HCT116 (cell line): Measurements from ENCODE around the gene ADGRB3. TPM values are rescaled to one million over a fixed set of nuclear protein-coding genes. Genes with fewer than 3 reads are reported as not detected.
A peak's percentile ranks its signal among the peaks of the same experiment; 100 is the strongest.

Source experiments
- ATAC-seq: fragments of 200-7000 bp; cut with Tn5 transposase; 2 replicates; pipeline ENCODE4 v1.9.1; 2020; ENCODE audit warnings: mild to moderate bottlenecking, moderate library complexity
- BruUV-seq: library from RNA; stranded (reverse); fragments of 400-500 nt; replicated peaks from 2 replicates; lab custom pipeline; 2021; lab: Mats Ljungman, UMichigan
- CTCF ChIA-PET: fragments of 300-600 bp; sonication (Branson Sonifier 250); formaldehyde crosslinking; loops from one replicate; lab custom pipeline; 2021; ENCODE audit warnings: antibody characterized with exemption; lab: Charles Lee
- POLR2A ChIA-PET: fragments of 300-600, 350-600 bp; sonication (Branson Sonifier 250); formaldehyde crosslinking; loops from one replicate; lab custom pipeline; 2021; ENCODE audit warnings: antibody characterized with exemption; lab: Charles Lee
- RAD21 ChIA-PET, 2 experiments: fragments of 300-600 bp; sonication (Branson Sonifier 250); formaldehyde crosslinking; loops; one replicate each; lab custom pipeline; 2023; ENCODE audit warnings: low total read pairs in 2 of 2; ENCODE audit not compliant: uncharacterized antibody in 2 of 2, unreplicated experiment in 2 of 2, low non-redundant PET in 1 of 2; lab: Charles Lee
- DNase-seq: peaks from one replicate; pipeline ENCODE4 v3.0.0-alpha.2; 2010; ENCODE audit warnings: low read depth, low spot score
- H2AFZ ChIP-seq: fragments of 200-600 bp; shearing (Covaris generic), sonication (generic); 2 replicates; pipeline ENCODE4 v1.6.1; 2017; ENCODE audit warnings: low read depth, mixed run types, mixed read lengths, antibody characterized with exemption, low read length; ENCODE audit not compliant: poor library complexity, severe bottlenecking
- H3K27ac ChIP-seq: 2 replicates; pipeline ENCODE4 v1.5.1; 2012; ENCODE audit warnings: low read depth, low read length
- H3K27me3 ChIP-seq: fragments of 200-600 bp; sonication (generic); 2 replicates; pipeline ENCODE4 v1.6.1; 2016; ENCODE audit warnings: mixed run types, low read length, mixed read lengths; ENCODE audit not compliant: insufficient read depth
- H3K36me3 ChIP-seq, 2 experiments: fragments of 200-500 bp in 1 of 2; fragments of 200-600 bp in 1 of 2; sonication (Bioruptor generic) in 1 of 2; sonication (generic) in 1 of 2; 2 replicates each; pipeline versions ENCODE4 v1.5.1 to v1.6.1; 2014 to 2016; ENCODE audit warnings: low read length in 2 of 2, inconsistent platforms in 1 of 2, mixed read lengths in 1 of 2, mixed run types in 1 of 2; ENCODE audit not compliant: insufficient read depth in 2 of 2, control insufficient read depth in 1 of 2
- H3K4me1 ChIP-seq, 2 experiments: fragments of 200-600 bp in 1 of 2; sonication (generic) in 1 of 2; 2 replicates each; pipeline versions ENCODE4 v1.5.1 to v1.6.1; 2012 to 2017; ENCODE audit warnings: low read length in 2 of 2, inconsistent platforms in 1 of 2, mild to moderate bottlenecking in 1 of 2, mixed read lengths in 1 of 2, mixed run types in 1 of 2, moderate library complexity in 1 of 2; ENCODE audit not compliant: insufficient read depth in 2 of 2, control insufficient read depth in 1 of 2
- H3K4me2 ChIP-seq: fragments of 200-600 bp; sonication (generic); 2 replicates; pipeline ENCODE4 v1.6.1; 2017; ENCODE audit warnings: mixed run types, low read length, mixed read lengths
- H3K4me3 ChIP-seq, 2 experiments: fragments of 200-600 bp in 1 of 2; sonication (generic) in 1 of 2; replicated peaks in 1 of 2; 2 replicates each; pipeline ENCODE4 v1.5.1; 2011 to 2016; ENCODE audit warnings: low read length in 2 of 2, control low read depth in 1 of 2, low read depth in 1 of 2, mild to moderate bottlenecking in 1 of 2, mixed read lengths in 1 of 2, mixed run types in 1 of 2
- H3K79me2 ChIP-seq: fragments of 200-600 bp; sonication (generic); 2 replicates; pipeline ENCODE4 v1.6.1; 2017; ENCODE audit warnings: mild to moderate bottlenecking, mixed run types, low read length, moderate library complexity, mixed read lengths; ENCODE audit not compliant: insufficient read depth
- H3K9ac ChIP-seq: fragments of 200-600 bp; sonication (generic); 2 replicates; pipeline ENCODE4 v1.6.1; 2016; ENCODE audit warnings: low read length, mixed read lengths
- H3K9me2 ChIP-seq: fragments of 200-600 bp; sonication (generic), shearing (Covaris generic); 2 replicates; pipeline ENCODE4 v1.6.1; 2017; ENCODE audit warnings: mixed run types, mild to moderate bottlenecking, moderate library complexity; ENCODE audit not compliant: insufficient read depth
- H3K9me3 ChIP-seq, 2 experiments: fragments of 200-500 bp in 1 of 2; fragments of 200-600 bp in 1 of 2; sonication (Bioruptor generic) in 1 of 2; sonication (generic) in 1 of 2; 2 replicates each; pipeline ENCODE4 v1.6.1; 2014 to 2017; ENCODE audit warnings: low read length in 2 of 2, mixed read lengths in 2 of 2, inconsistent platforms in 1 of 2, low read depth in 1 of 2, mild to moderate bottlenecking in 1 of 2, mixed run types in 1 of 2, moderate library complexity in 1 of 2; ENCODE audit not compliant: control insufficient read depth in 1 of 2, insufficient read depth in 1 of 2
- H4K20me1 ChIP-seq: fragments of 200-600 bp; sonication (generic), shearing (Covaris generic); 2 replicates; pipeline ENCODE4 v1.6.1; 2017; ENCODE audit warnings: mixed run types, mild to moderate bottlenecking, moderate library complexity; ENCODE audit not compliant: insufficient read depth
- CEBPB ChIP-seq: IDR thresholded peaks from 2 replicates; pipeline ENCODE4 v1.6.1; 2012; ENCODE audit warnings: low read depth
- CTCF ChIP-seq, 3 experiments: fragments of 200-600 bp in 1 of 3; sonication (generic) in 1 of 3; IDR thresholded peaks in 2 of 3; conservative IDR thresholded peaks in 1 of 3; 2 replicates each; pipeline ENCODE4 v1.5.1; 2012 to 2017; ENCODE audit warnings: low read depth in 2 of 3, low read length in 2 of 3, antibody characterized with exemption in 1 of 3, borderline replicate concordance in 1 of 3, control low read depth in 1 of 3, mild to moderate bottlenecking in 1 of 3, mixed read lengths in 1 of 3, mixed run types in 1 of 3, moderate library complexity in 1 of 3; ENCODE audit not compliant: insufficient read depth in 1 of 3
- EGR1 ChIP-seq: IDR thresholded peaks from 2 replicates; pipeline ENCODE4 v1.6.1; 2012; ENCODE audit warnings: low read depth
- ELF1 ChIP-seq: IDR thresholded peaks from 2 replicates; pipeline ENCODE4 v1.6.1; 2012; ENCODE audit warnings: low read depth, borderline replicate concordance
- EZH2phosphoT487 ChIP-seq: fragments of 200-600 bp; IDR thresholded peaks from 2 replicates; pipeline ENCODE4 v1.6.1; 2018; ENCODE audit warnings: antibody characterized with exemption, borderline replicate concordance
- FOSL1 ChIP-seq: IDR thresholded peaks from 2 replicates; pipeline ENCODE4 v1.6.1; 2012; ENCODE audit warnings: low read depth
- POLR2AphosphoS5 ChIP-seq: IDR thresholded peaks from 2 replicates; pipeline ENCODE4 v1.6.1; 2011; ENCODE audit warnings: mild to moderate bottlenecking, low read depth, low read length, moderate library complexity
- RAD21 ChIP-seq: IDR thresholded peaks from 2 replicates; pipeline ENCODE4 v1.6.1; 2012; ENCODE audit warnings: low read depth, mild to moderate bottlenecking
- SIN3A ChIP-seq: IDR thresholded peaks from 2 replicates; pipeline ENCODE4 v1.6.1; 2012; ENCODE audit warnings: low read depth
- SP1 ChIP-seq: IDR thresholded peaks from 2 replicates; pipeline ENCODE4 v1.6.1; 2012; ENCODE audit warnings: low read depth
- YY1 ChIP-seq: IDR thresholded peaks from 2 replicates; pipeline ENCODE4 v1.6.1; 2011; ENCODE audit warnings: low read length, low read depth, moderate library complexity, mild to moderate bottlenecking; ENCODE audit not compliant: insufficient replicate concordance; ENCODE audit errors: extremely low read depth
- intact Hi-C: fragments of 100-400 bp; cut with micrococcal nuclease; formaldehyde crosslinking; loops from 2 replicates; pipeline ENCODE4 v1.10.0; 2022
- total RNA-seq: library from RNA; stranded (reverse); gene quantifications from one replicate; pipeline ENCODE4 v1.2.1, GENCODE V29; 2021; ENCODE audit not compliant: unreplicated experiment
- TF ChIP-seq, protein P1 (sequence below): IDR thresholded peaks from 2 replicates; pipeline ENCODE4 v1.6.1; 2012
- TF ChIP-seq, protein P2 (sequence below): IDR thresholded peaks from 2 replicates; pipeline ENCODE4 v1.6.1; 2011; ENCODE audit warnings: mild to moderate bottlenecking, low read length, moderate library complexity; ENCODE audit not compliant: insufficient replicate concordance; ENCODE audit errors: extremely low read depth
- TF ChIP-seq, protein P3 (sequence below): IDR thresholded peaks from 2 replicates; pipeline ENCODE4 v1.6.1; 2012

ADGRB3 gene
- total RNA-seq, 1 experiment from 2014 or later: not detected

GRCh38 chr6:68876792-68877493, 241.9 kb downstream of the ADGRB3 start:
- RAD21 ChIA-PET: no interaction called here
- BruUV-seq: no TSS peak
- Histone ChIP-seq H3K9ac (no peak overlapping the region), H3K4me2 (no peak overlapping the region)
- no peak for DNase-seq
- CTCF ChIA-PET: no interaction called here
- ATAC-seq: no peak
- intact Hi-C loops: loop anchor here (10.0 kb wide), 1 partner anchor 848 kb away; no protein-coding TSS in a partner anchor
- TF ChIP-seq CTCF (IDR thresholded peaks at IDR 0.05 in 2 of 3, conservative IDR thresholded peaks at IDR 0.05 in 1 of 3; ENCODE audit: borderline replicate concordance in 1 of 3, insufficient read depth in 1 of 3, low read depth in 2 of 3, low read length in 2 of 3): peak in 1 of 3 experiments; percentile 28; a peak in 1 of 6 replicates
- TF ChIP-seq CEBPB: no peak
- TF ChIP-seq EGR1: no peak
- no peak for TF ChIP-seq SIN3A
- TF ChIP-seq, all 23 proteins: peak for 1
- Histone ChIP-seq H3K27me3 (no peaks in the 10 kb centered on the region), H3K9me3 (peaks cover 4 to 11% of the 10 kb centered on the region in 2 experiments; a peak in 2 of 4 replicates), H3K4me3 (no peak overlapping the region), H3K9me2 (no peaks in the 10 kb centered on the region), H3K27ac (no peak overlapping the region), H2AFZ (no peak overlapping the region), H3K4me1 (no peaks in the 10 kb centered on the region), H3K36me3 (no peaks in the 10 kb centered on the region), H3K79me2 (no peaks in the 10 kb centered on the region), H4K20me1 (no peaks in the 10 kb centered on the region)
- POLR2A ChIA-PET: no interaction called here

DNA sequence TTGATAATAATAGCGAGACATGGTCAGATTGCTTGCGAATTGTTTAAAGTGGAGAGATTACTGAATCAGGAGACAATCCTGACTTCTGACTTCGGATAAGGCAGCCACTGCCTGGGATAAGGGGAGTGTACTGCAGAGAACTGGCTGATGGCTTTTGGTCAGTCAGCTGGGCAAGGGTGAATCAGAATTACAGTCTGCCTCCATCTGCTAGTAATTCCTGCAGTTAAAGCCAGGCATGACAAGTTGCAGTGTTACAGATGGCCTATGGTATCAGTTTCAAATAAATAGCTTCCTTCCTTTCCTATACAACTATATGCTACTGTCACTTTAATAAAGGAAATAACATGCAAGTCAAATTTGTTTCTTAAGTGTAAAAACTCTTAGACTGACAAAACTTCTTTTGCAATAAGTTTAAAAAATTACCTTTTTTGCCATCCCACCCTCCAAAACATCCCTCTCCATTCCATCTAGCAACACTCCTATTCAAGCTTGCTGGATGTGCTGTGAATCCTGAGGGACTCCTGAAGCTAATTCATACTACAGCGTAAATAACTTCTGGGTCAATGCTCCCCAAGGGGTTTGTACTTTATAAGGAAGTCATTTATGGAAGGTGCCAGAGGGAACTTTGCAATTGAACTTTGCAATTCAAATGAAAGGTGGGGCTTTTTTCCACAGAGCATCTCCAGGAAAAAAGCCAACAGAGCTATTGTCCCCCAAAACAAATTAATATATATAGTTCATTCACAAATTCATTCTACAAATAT, 245.2 kb downstream of the ADGRB3 start:
- Histone ChIP-seq H3K9ac (no peak overlapping the region), H3K4me3 (no peak overlapping the region), H3K27me3 (no peaks in the 10 kb centered on the region), H3K27ac (no peak overlapping the region), H3K9me3 (peaks cover 6 to 11% of the 10 kb centered on the region in 2 experiments; a peak in 2 of 4 replicates), H3K4me2 (no peak overlapping the region), H3K79me2 (no peaks in the 10 kb centered on the region), H3K9me2 (no peaks in the 10 kb centered on the region), H3K36me3 (no peaks in the 10 kb centered on the region), H4K20me1 (no peaks in the 10 kb centered on the region), H3K4me1 (no peaks in the 10 kb centered on the region), H2AFZ (no peak overlapping the region)
- ATAC-seq (no peak), DNase-seq (no peak)
- CTCF ChIA-PET: no interaction called here
- intact Hi-C loops: no loop called here
- POLR2A ChIA-PET: no interaction called here
- RAD21 ChIA-PET: no interaction called here
- no TSS peak for BruUV-seq
- TF ChIP-seq, protein P1, sequence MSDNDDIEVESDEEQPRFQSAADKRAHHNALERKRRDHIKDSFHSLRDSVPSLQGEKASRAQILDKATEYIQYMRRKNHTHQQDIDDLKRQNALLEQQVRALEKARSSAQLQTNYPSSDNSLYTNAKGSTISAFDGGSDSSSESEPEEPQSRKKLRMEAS: no peak
- TF ChIP-seq, protein P2, sequence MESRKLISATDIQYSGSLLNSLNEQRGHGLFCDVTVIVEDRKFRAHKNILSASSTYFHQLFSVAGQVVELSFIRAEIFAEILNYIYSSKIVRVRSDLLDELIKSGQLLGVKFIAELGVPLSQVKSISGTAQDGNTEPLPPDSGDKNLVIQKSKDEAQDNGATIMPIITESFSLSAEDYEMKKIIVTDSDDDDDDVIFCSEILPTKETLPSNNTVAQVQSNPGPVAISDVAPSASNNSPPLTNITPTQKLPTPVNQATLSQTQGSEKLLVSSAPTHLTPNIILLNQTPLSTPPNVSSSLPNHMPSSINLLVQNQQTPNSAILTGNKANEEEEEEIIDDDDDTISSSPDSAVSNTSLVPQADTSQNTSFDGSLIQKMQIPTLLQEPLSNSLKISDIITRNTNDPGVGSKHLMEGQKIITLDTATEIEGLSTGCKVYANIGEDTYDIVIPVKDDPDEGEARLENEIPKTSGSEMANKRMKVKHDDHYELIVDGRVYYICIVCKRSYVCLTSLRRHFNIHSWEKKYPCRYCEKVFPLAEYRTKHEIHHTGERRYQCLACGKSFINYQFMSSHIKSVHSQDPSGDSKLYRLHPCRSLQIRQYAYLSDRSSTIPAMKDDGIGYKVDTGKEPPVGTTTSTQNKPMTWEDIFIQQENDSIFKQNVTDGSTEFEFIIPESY: no peak
- TF ChIP-seq RAD21 (no peak), YY1 (no peak), FOSL1 (no peak), EGR1 (no peak), POLR2AphosphoS5 (no peak), SP1 (no peak), EZH2phosphoT487 (no peak), ELF1 (no peak)
- TF ChIP-seq, protein P3, sequence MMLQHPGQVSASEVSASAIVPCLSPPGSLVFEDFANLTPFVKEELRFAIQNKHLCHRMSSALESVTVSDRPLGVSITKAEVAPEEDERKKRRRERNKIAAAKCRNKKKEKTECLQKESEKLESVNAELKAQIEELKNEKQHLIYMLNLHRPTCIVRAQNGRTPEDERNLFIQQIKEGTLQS: no peak
